HL-60 (cell line): ENCODE data around the gene HEMK1.

Experiments used
- CTCF ChIP-seq: IDR thresholded peaks from one replicate; pipeline ENCODE4 v1.5.1; 2011; ENCODE audit warnings: low read length, control low read depth, inconsistent platforms; ENCODE audit not compliant: insufficient read depth
- GABPA ChIP-seq: IDR thresholded peaks from 2 replicates; pipeline ENCODE4 v1.6.1; 2012; ENCODE audit warnings: low read depth
- POLR2AphosphoS5 ChIP-seq: IDR thresholded peaks from 2 replicates; pipeline ENCODE4 v1.6.1; 2012; ENCODE audit warnings: low read depth
- SPI1 ChIP-seq: IDR thresholded peaks from 2 replicates; pipeline ENCODE4 v1.6.1; 2012; ENCODE audit warnings: low read depth, mild to moderate bottlenecking, borderline replicate concordance
- TF ChIP-seq, protein P1 (sequence below): IDR thresholded peaks from 2 replicates; pipeline ENCODE4 v1.6.1; 2012; ENCODE audit warnings: low read depth; ENCODE audit not compliant: insufficient replicate concordance

DNA sequence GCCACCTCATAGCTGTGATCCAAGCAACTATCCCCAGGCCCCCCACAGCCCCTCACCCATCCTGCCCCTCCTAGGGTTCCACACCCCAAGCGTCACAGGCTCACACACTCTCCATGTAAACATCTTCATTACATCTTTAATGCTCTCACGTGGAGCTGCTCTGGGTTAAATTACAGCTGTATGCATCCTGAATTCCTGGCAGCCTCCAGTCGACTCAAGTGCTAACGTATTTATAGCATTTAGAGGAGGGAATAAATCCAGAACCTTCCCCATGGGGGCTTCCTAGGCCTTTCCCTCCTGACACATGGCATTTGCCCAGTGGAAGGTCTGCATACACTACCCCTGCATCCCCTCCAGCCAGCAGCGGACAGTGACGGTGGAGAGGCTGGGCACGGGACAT, 11.4 kb upstream of the HEMK1 start:
- TF ChIP-seq CTCF (no peak), GABPA (no peak), POLR2AphosphoS5 (no peak), SPI1 (no peak)
- TF ChIP-seq, protein P1, sequence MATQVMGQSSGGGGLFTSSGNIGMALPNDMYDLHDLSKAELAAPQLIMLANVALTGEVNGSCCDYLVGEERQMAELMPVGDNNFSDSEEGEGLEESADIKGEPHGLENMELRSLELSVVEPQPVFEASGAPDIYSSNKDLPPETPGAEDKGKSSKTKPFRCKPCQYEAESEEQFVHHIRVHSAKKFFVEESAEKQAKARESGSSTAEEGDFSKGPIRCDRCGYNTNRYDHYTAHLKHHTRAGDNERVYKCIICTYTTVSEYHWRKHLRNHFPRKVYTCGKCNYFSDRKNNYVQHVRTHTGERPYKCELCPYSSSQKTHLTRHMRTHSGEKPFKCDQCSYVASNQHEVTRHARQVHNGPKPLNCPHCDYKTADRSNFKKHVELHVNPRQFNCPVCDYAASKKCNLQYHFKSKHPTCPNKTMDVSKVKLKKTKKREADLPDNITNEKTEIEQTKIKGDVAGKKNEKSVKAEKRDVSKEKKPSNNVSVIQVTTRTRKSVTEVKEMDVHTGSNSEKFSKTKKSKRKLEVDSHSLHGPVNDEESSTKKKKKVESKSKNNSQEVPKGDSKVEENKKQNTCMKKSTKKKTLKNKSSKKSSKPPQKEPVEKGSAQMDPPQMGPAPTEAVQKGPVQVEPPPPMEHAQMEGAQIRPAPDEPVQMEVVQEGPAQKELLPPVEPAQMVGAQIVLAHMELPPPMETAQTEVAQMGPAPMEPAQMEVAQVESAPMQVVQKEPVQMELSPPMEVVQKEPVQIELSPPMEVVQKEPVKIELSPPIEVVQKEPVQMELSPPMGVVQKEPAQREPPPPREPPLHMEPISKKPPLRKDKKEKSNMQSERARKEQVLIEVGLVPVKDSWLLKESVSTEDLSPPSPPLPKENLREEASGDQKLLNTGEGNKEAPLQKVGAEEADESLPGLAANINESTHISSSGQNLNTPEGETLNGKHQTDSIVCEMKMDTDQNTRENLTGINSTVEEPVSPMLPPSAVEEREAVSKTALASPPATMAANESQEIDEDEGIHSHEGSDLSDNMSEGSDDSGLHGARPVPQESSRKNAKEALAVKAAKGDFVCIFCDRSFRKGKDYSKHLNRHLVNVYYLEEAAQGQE, result no peak
